GOT3 (cell line): ENCODE results near the gene CAMK2D.

ENCODE experiments used
- DNase-seq: peaks from one replicate; lab custom pipeline; 2025; ENCODE audit warnings: mixed read lengths; lab: John Stamatoyannopoulos, UW

The CAMK2D gene

GRCh38 chr4:113438596-113438995 is 322.9 kb downstream of the CAMK2D start:
- DNase-seq = no peak

- no peak for DNase-seq
These were observed 324.4 kb downstream of the CAMK2D start for GRCh38 chr4:113437129-113437528.

DNA sequence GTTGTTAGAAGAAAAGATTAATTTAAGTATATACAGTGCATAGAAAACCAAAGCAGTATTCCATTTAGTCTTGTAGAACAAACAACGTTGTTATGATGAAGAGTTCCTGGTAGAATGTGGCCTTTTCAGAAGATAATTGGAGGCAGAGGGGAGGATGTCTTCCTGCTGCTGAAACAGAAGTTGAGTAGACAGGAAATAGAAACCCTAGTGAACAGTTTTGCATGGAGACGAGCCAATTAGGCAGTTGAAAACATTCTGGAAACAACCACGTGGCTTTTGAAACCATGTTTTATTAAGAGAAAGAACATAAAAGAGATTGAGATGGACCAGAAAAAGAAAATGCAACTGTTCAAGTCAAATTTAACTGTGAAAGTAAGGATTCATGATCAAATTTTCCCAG is 325.2 kb downstream of the CAMK2D start:
- DNase-seq = no peak

GRCh38 chr4:113435893-113436292 is 325.6 kb downstream of the CAMK2D start:
- no peak for DNase-seq

DNA sequence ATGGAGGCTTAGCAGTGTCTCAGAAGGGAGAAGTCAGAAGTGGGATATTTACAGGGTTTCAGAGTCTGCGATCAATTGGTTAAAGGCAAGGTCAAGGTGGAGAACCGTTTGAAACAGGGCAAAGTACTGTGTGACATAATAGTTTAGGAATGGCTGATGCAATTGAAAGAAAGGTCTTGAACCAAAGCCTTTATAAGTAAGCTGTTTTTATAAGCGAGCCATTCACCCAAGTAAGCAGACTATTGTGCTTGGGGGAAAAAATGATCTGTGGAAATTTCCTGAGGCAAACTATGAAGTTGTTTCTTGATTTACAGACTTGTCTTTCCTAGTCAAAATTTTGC is 327.3 kb downstream of the CAMK2D start:
- DNase-seq = no peak

DNA sequence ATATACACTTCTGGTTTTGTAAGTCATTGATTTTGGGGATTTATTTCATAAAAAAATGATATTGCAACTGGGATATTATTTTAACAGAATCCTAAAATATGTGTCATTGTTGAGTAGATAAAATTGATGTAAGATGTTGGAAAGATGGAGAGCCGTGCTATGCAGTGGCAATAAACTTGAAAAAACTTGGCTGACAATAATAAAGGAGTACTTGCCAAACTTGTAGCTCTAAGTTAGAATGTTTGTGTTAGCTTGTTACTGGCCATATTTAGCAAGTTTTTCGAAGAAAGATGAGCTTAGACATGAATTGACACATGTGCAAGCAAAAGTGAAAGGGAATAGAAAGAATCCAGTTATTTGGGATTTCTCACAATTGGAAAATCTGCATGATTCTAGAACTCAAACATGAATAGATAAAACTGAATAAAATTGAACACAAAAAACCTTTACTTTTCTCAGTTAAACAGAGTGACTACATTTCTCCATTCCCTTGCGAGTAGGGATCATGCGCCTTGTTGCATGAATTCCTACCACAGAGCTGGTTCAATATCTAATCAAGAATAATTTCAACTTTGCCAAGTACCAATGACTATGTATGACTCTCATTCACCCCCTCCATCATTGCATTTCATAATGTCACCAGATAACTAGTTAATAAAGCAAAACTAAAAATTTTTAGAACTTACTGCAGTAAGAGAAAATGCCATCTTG is 327.8 kb downstream of the CAMK2D start:
- no peak for DNase-seq

GRCh38 chr4:113433116-113433515 is 328.4 kb downstream of the CAMK2D start:
- no peak for DNase-seq

GRCh38 chr4:113423631-113424030 is 337.9 kb downstream of the CAMK2D start:
- no peak for DNase-seq

DNA sequence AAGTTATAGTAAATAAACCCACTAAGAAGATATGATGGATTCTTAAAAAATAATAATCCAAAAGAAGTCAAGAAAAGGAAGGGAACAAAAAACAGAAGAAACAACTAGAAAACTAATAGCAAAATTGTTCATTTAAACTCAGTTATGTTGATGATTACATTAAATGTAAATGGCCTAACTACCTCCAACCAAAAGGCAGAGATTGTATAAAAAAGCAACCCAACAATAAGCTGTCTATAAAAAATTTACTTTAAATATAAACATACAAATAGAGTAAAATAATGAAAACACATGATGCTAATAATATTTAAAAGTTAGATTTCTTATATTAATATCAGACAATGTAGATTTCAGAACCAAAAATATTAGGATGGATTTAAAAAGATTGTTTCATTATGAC is 340.6 kb downstream of the CAMK2D start:
- DNase-seq = no peak

- DNase-seq = no peak
These were observed 341.9 kb downstream of the CAMK2D start for GRCh38 chr4:113419631-113420030.

- no peak for DNase-seq
These were observed 350.0 kb downstream of the CAMK2D start for GRCh38 chr4:113411496-113411938.

DNA sequence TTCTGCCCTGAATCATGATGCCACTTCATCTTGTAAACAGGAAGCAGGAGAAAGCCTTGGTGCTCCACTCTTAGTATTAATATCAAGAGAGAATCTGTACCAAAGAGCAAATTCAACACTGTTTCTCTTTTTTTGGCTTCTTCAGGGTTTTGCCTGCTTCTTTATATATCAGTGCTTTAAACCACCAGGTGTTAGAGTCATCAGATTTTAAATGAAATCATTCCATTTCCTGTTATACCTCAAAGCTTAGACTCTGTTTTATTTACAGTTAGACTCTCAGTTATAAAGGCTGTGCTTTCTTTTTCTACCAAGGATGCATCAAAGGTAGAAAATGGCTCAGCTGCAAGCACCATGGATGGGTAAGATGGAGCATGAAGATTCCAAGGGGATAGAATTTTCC is 350.9 kb downstream of the CAMK2D start:
- DNase-seq = no peak

- no peak for DNase-seq
These were observed 352.4 kb downstream of the CAMK2D start for GRCh38 chr4:113409181-113409580.

GRCh38 chr4:113407409-113407808 is 354.1 kb downstream of the CAMK2D start:
- no peak for DNase-seq

DNA sequence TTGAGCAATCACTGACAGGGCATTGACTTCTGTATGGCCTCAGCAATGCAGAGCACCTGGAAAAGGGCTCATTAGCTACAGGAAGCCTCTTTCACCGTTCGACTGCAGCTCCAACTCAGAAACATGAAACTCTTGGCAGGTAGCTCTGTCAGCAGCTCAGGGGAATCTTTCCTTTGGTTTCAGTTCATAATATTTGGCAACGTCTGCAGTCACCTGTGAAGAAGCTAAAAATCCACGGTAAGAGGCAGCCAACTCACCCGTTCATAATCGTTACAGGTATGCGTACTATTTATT is 354.9 kb downstream of the CAMK2D start:
- no peak for DNase-seq

- DNase-seq = no peak
These were observed 355.4 kb downstream of the CAMK2D start for GRCh38 chr4:113405874-113406722.

DNA sequence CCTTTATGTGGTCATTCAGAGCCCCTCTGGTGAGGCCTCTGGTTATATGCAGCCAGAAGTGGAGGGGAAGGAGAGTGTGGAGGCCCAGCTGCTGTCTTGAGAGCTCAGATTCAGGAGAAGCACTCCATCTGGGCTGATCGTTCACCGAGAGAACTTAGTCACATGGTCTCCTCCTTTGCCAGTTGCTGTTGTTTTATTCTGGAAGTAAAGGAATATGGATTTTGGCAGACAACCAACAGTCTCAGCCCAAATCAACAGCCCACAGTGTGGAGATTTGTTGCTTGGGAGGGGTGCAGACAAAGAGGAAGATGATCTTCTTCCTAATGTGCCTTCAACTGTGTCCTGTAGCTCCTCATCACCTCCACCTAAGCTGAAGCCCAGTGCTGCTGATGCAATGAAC is 356.7 kb downstream of the CAMK2D start:
- no peak for DNase-seq

DNA sequence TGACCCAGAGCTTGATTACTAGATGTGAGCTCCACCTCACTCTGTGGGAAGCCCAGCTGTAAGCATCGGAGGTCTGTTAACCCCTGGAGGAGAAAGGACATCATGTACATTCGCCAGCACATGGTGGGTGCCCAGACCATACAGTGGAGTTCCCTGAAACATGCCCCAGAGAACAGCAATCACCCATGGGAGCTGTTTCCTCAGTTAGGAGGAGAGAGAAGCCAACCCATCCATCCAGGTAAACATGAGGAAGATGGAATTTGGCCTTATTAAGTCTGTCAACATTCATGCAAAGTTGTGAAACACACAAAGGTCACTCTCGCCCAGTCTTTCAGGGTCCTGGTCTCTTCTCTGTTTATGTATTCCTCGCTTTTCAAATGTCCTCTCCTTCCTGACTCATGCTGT is 357.4 kb downstream of the CAMK2D start:
- DNase-seq = no peak
